HCT116 (cell line): ENCODE measurements around the gene ADAMTS16. TPM values are rescaled to one million over a fixed set of nuclear protein-coding genes. Genes with fewer than 3 reads are reported as not detected.

Experiments
- ATAC-seq: fragments of 200-7000 bp; cut with Tn5 transposase; 2 replicates; pipeline ENCODE4 v1.9.1; 2020; ENCODE audit warnings: mild to moderate bottlenecking, moderate library complexity
- BruUV-seq: library from RNA; stranded (reverse); fragments of 400-500 nt; replicated peaks from 2 replicates; lab custom pipeline; 2021; lab: Mats Ljungman, UMichigan
- CTCF ChIA-PET: fragments of 300-600 bp; sonication (Branson Sonifier 250); formaldehyde crosslinking; loops from one replicate; lab custom pipeline; 2021; ENCODE audit warnings: antibody characterized with exemption; lab: Charles Lee
- POLR2A ChIA-PET: fragments of 300-600, 350-600 bp; sonication (Branson Sonifier 250); formaldehyde crosslinking; loops from one replicate; lab custom pipeline; 2021; ENCODE audit warnings: antibody characterized with exemption; lab: Charles Lee
- RAD21 ChIA-PET, 2 experiments: fragments of 300-600 bp; sonication (Branson Sonifier 250); formaldehyde crosslinking; loops; one replicate each; lab custom pipeline; 2023; ENCODE audit warnings: low total read pairs in 2 of 2; ENCODE audit not compliant: uncharacterized antibody in 2 of 2, unreplicated experiment in 2 of 2, low non-redundant PET in 1 of 2; lab: Charles Lee
- DNase-seq: peaks from one replicate; pipeline ENCODE4 v3.0.0-alpha.2; 2010; ENCODE audit warnings: low read depth, low spot score
- H2AFZ ChIP-seq: fragments of 200-600 bp; shearing (Covaris generic), sonication (generic); 2 replicates; pipeline ENCODE4 v1.6.1; 2017; ENCODE audit warnings: low read depth, mixed run types, mixed read lengths, antibody characterized with exemption, low read length; ENCODE audit not compliant: poor library complexity, severe bottlenecking
- H3K27ac ChIP-seq: 2 replicates; pipeline ENCODE4 v1.5.1; 2012; ENCODE audit warnings: low read depth, low read length
- H3K27me3 ChIP-seq: fragments of 200-600 bp; sonication (generic); 2 replicates; pipeline ENCODE4 v1.6.1; 2016; ENCODE audit warnings: mixed run types, low read length, mixed read lengths; ENCODE audit not compliant: insufficient read depth
- H3K36me3 ChIP-seq, 2 experiments: fragments of 200-500 bp in 1 of 2; fragments of 200-600 bp in 1 of 2; sonication (Bioruptor generic) in 1 of 2; sonication (generic) in 1 of 2; 2 replicates each; pipeline versions ENCODE4 v1.5.1 to v1.6.1; 2014 to 2016; ENCODE audit warnings: low read length in 2 of 2, inconsistent platforms in 1 of 2, mixed read lengths in 1 of 2, mixed run types in 1 of 2; ENCODE audit not compliant: insufficient read depth in 2 of 2, control insufficient read depth in 1 of 2
- H3K4me1 ChIP-seq, 2 experiments: fragments of 200-600 bp in 1 of 2; sonication (generic) in 1 of 2; 2 replicates each; pipeline versions ENCODE4 v1.5.1 to v1.6.1; 2012 to 2017; ENCODE audit warnings: low read length in 2 of 2, inconsistent platforms in 1 of 2, mild to moderate bottlenecking in 1 of 2, mixed read lengths in 1 of 2, mixed run types in 1 of 2, moderate library complexity in 1 of 2; ENCODE audit not compliant: insufficient read depth in 2 of 2, control insufficient read depth in 1 of 2
- H3K4me2 ChIP-seq: fragments of 200-600 bp; sonication (generic); 2 replicates; pipeline ENCODE4 v1.6.1; 2017; ENCODE audit warnings: mixed run types, low read length, mixed read lengths
- H3K4me3 ChIP-seq, 2 experiments: fragments of 200-600 bp in 1 of 2; sonication (generic) in 1 of 2; replicated peaks in 1 of 2; 2 replicates each; pipeline ENCODE4 v1.5.1; 2011 to 2016; ENCODE audit warnings: low read length in 2 of 2, control low read depth in 1 of 2, low read depth in 1 of 2, mild to moderate bottlenecking in 1 of 2, mixed read lengths in 1 of 2, mixed run types in 1 of 2
- H3K79me2 ChIP-seq: fragments of 200-600 bp; sonication (generic); 2 replicates; pipeline ENCODE4 v1.6.1; 2017; ENCODE audit warnings: mild to moderate bottlenecking, mixed run types, low read length, moderate library complexity, mixed read lengths; ENCODE audit not compliant: insufficient read depth
- H3K9ac ChIP-seq: fragments of 200-600 bp; sonication (generic); 2 replicates; pipeline ENCODE4 v1.6.1; 2016; ENCODE audit warnings: low read length, mixed read lengths
- H3K9me2 ChIP-seq: fragments of 200-600 bp; sonication (generic), shearing (Covaris generic); 2 replicates; pipeline ENCODE4 v1.6.1; 2017; ENCODE audit warnings: mixed run types, mild to moderate bottlenecking, moderate library complexity; ENCODE audit not compliant: insufficient read depth
- H3K9me3 ChIP-seq, 2 experiments: fragments of 200-500 bp in 1 of 2; fragments of 200-600 bp in 1 of 2; sonication (Bioruptor generic) in 1 of 2; sonication (generic) in 1 of 2; 2 replicates each; pipeline ENCODE4 v1.6.1; 2014 to 2017; ENCODE audit warnings: low read length in 2 of 2, mixed read lengths in 2 of 2, inconsistent platforms in 1 of 2, low read depth in 1 of 2, mild to moderate bottlenecking in 1 of 2, mixed run types in 1 of 2, moderate library complexity in 1 of 2; ENCODE audit not compliant: control insufficient read depth in 1 of 2, insufficient read depth in 1 of 2
- H4K20me1 ChIP-seq: fragments of 200-600 bp; sonication (generic), shearing (Covaris generic); 2 replicates; pipeline ENCODE4 v1.6.1; 2017; ENCODE audit warnings: mixed run types, mild to moderate bottlenecking, moderate library complexity; ENCODE audit not compliant: insufficient read depth
- CEBPB ChIP-seq: IDR thresholded peaks from 2 replicates; pipeline ENCODE4 v1.6.1; 2012; ENCODE audit warnings: low read depth
- EGR1 ChIP-seq: IDR thresholded peaks from 2 replicates; pipeline ENCODE4 v1.6.1; 2012; ENCODE audit warnings: low read depth
- EZH2phosphoT487 ChIP-seq: fragments of 200-600 bp; IDR thresholded peaks from 2 replicates; pipeline ENCODE4 v1.6.1; 2018; ENCODE audit warnings: antibody characterized with exemption, borderline replicate concordance
- FOSL1 ChIP-seq: IDR thresholded peaks from 2 replicates; pipeline ENCODE4 v1.6.1; 2012; ENCODE audit warnings: low read depth
- MAX ChIP-seq: IDR thresholded peaks from 2 replicates; pipeline ENCODE4 v1.6.1; 2012
- POLR2AphosphoS5 ChIP-seq: IDR thresholded peaks from 2 replicates; pipeline ENCODE4 v1.6.1; 2011; ENCODE audit warnings: mild to moderate bottlenecking, low read depth, low read length, moderate library complexity
- SP1 ChIP-seq: IDR thresholded peaks from 2 replicates; pipeline ENCODE4 v1.6.1; 2012; ENCODE audit warnings: low read depth
- ZNF274 ChIP-seq: fragments of 200-500 bp; sonication (Bioruptor generic); IDR thresholded peaks from 2 replicates; pipeline ENCODE4 v1.6.1; 2014; ENCODE audit warnings: mild to moderate bottlenecking, low read depth, low read length, inconsistent platforms
- intact Hi-C: fragments of 100-400 bp; cut with micrococcal nuclease; formaldehyde crosslinking; loops from 2 replicates; pipeline ENCODE4 v1.10.0; 2022
- total RNA-seq: library from RNA; stranded (reverse); gene quantifications from one replicate; pipeline ENCODE4 v1.2.1, GENCODE V29; 2021; ENCODE audit not compliant: unreplicated experiment

The ADAMTS16 gene
- total RNA-seq, 1 experiment from 2014 or later = 2.4 TPM

- no peaks in the 10 kb centered on the region for H3K9me3 ChIP-seq
- H3K9me2 ChIP-seq = no peaks in the 10 kb centered on the region
- ChIA-PET RAD21 (no interaction called here), CTCF (no interaction called here), POLR2A (no interaction called here)
- H3K36me3 ChIP-seq = no peaks in the 10 kb centered on the region
- H2AFZ ChIP-seq = no peak overlapping the region
- intact Hi-C loops = no loop called here
- H3K79me2 ChIP-seq = no peaks in the 10 kb centered on the region
- H3K27ac ChIP-seq = no peak overlapping the region
- H3K27me3 ChIP-seq = peaks cover 28% of the 10 kb centered on the region
- no peaks in the 10 kb centered on the region for H4K20me1 ChIP-seq
- no TSS peak for BruUV-seq
- DNase-seq (no peak), ATAC-seq (no peak)
- no peaks in the 10 kb centered on the region for H3K4me1 ChIP-seq
- H3K4me2 ChIP-seq = no peak overlapping the region
- H3K9ac ChIP-seq = no peak overlapping the region
- no peak overlapping the region for H3K4me3 ChIP-seq
- TF ChIP-seq CEBPB = no peak
- TF ChIP-seq, all 23 proteins: peak for 0
These were observed 17.4 kb upstream of the ADAMTS16 start for GRCh38 chr5:5122776-5123175.

- BruUV-seq = no TSS peak
- TF ChIP-seq SP1 (no peak), FOSL1 (no peak), ZNF274 (no peak), POLR2AphosphoS5 (no peak), EZH2phosphoT487 (no peak), EGR1 (no peak), MAX (no peak)
- no peak for ATAC-seq
- Histone ChIP-seq H3K4me3 (no peak overlapping the region), H3K4me1 (no peaks in the 10 kb centered on the region), H3K27ac (no peak overlapping the region), H4K20me1 (no peaks in the 10 kb centered on the region), H3K9me2 (no peaks in the 10 kb centered on the region), H3K36me3 (no peaks in the 10 kb centered on the region), H3K9ac (no peak overlapping the region), H3K79me2 (no peaks in the 10 kb centered on the region), H2AFZ (no peak overlapping the region), H3K27me3 (peaks cover 24% of the 10 kb centered on the region), H3K9me3 (no peaks in the 10 kb centered on the region), H3K4me2 (no peak overlapping the region)
- DNase-seq = no peak
- RAD21 ChIA-PET = interaction anchor here in 1 of 2 experiments (0.7 kb wide), 1 partner anchor 90 kb away, joined by 3 read pairs; no protein-coding TSS in a partner anchor
- intact Hi-C loops = no loop called here
- CTCF ChIA-PET = no interaction called here
- POLR2A ChIA-PET = no interaction called here
These were observed 15.9 kb upstream of the ADAMTS16 start for GRCh38 chr5:5124231-5124630.
